Karpas-422 (cell line): Measurements from ENCODE around the gene NECAB3. TPM values are rescaled to one million over a fixed set of nuclear protein-coding genes. Genes with fewer than 3 reads are reported as not detected.

Experiments used
- DNase-seq: peaks from one replicate; pipeline ENCODE4 v3.0.0-alpha.2; 2015
- H2AFZ ChIP-seq: fragments of 200-600 bp; sonication (generic); 2 replicates; pipeline ENCODE4 v1.6.1; 2014; ENCODE audit warnings: antibody characterized with exemption, low read length, mixed read lengths
- H3K27ac ChIP-seq: fragments of 200-600 bp; sonication (generic); 2 replicates; pipeline ENCODE4 v1.5.1; 2014; ENCODE audit warnings: mild to moderate bottlenecking, low read length, moderate library complexity
- H3K27me3 ChIP-seq: fragments of 200-600 bp; sonication (generic); 2 replicates; pipeline ENCODE4 v1.6.1; 2014; ENCODE audit warnings: low read length, mixed read lengths
- H3K36me3 ChIP-seq: fragments of 200-600 bp; sonication (generic); 2 replicates; pipeline ENCODE4 v1.6.1; 2014; ENCODE audit warnings: low read length, mixed read lengths; ENCODE audit not compliant: insufficient read depth
- H3K4me1 ChIP-seq: fragments of 200-600 bp; sonication (generic); 2 replicates; pipeline ENCODE4 v1.6.1; 2014; ENCODE audit warnings: mild to moderate bottlenecking, low read length, mixed read lengths
- H3K4me2 ChIP-seq: fragments of 200-600 bp; sonication (generic); 2 replicates; pipeline ENCODE4 v1.6.1; 2014; ENCODE audit warnings: low read length, low read depth, mild to moderate bottlenecking; ENCODE audit not compliant: poor library complexity, severe bottlenecking
- H3K4me3 ChIP-seq: fragments of 200-600 bp; sonication (generic); 2 replicates; pipeline ENCODE4 v1.5.1; 2014; ENCODE audit warnings: mild to moderate bottlenecking, antibody characterized with exemption, low read length, mixed read lengths
- H3K79me2 ChIP-seq: fragments of 200-600 bp; sonication (generic); 2 replicates; pipeline ENCODE4 v1.6.1; 2014; ENCODE audit warnings: mild to moderate bottlenecking, low read length, mixed read lengths
- H3K9ac ChIP-seq: fragments of 200-600 bp; sonication (generic); 2 replicates; pipeline ENCODE4 v1.6.0; 2014; ENCODE audit warnings: low read length
- H3K9me2 ChIP-seq: fragments of 200-600 bp; sonication (generic), shearing (Covaris generic); replicated peaks from 2 replicates; pipeline ENCODE4 v1.6.0; 2014; ENCODE audit warnings: mild to moderate bottlenecking, low read length, moderate library complexity; ENCODE audit not compliant: insufficient read depth
- H3K9me3 ChIP-seq: fragments of 300-700, 200-600 bp; sonication (generic); 2 replicates; pipeline ENCODE4 v1.6.1; 2014; ENCODE audit warnings: low read length, mixed read lengths
- H4K20me1 ChIP-seq: fragments of 200-600 bp; sonication (generic); 2 replicates; pipeline ENCODE4 v1.6.1; 2014; ENCODE audit warnings: mild to moderate bottlenecking, antibody characterized with exemption, low read length, low read depth; ENCODE audit not compliant: insufficient read depth
- total RNA-seq: library from RNA; depleted of rRNA; stranded (reverse); fragments of >200 nt; shearing (Covaris generic); gene quantifications from 2 replicates; pipeline ENCODE4 v1.2.3, GENCODE V29; 2014; ENCODE audit warnings: low replicate concordance

Gene NECAB3
- total RNA-seq, 1 experiment from 2014 or later, result 38.2 TPM

- no peak overlapping the region for H3K27ac ChIP-seq
- no peaks in the 10 kb centered on the region for H3K9me3 ChIP-seq
- no peak overlapping the region for H3K9ac ChIP-seq
- peaks cover 14% of the 10 kb centered on the region for H3K4me1 ChIP-seq
- no peaks in the 10 kb centered on the region for H3K9me2 ChIP-seq
- H3K4me2 ChIP-seq, result no peak overlapping the region
- no peak overlapping the region for H3K4me3 ChIP-seq
- no peaks in the 10 kb centered on the region for H4K20me1 ChIP-seq
- no peaks in the 10 kb centered on the region for H3K27me3 ChIP-seq
- no peak for DNase-seq
- no peaks in the 10 kb centered on the region for H3K79me2 ChIP-seq
- no peaks in the 10 kb centered on the region for H3K36me3 ChIP-seq
- no peak overlapping the region for H2AFZ ChIP-seq
Observed at GRCh38 chr20:33710681-33711445, 36.6 kb upstream of the NECAB3 start.

- DNase-seq, result no peak
- Histone ChIP-seq H3K36me3 (no peaks in the 10 kb centered on the region), H2AFZ (no peak overlapping the region), H4K20me1 (no peaks in the 10 kb centered on the region), H3K4me1 (peaks cover 21% of the 10 kb centered on the region), H3K9ac (no peak overlapping the region), H3K9me3 (no peaks in the 10 kb centered on the region), H3K4me3 (no peak overlapping the region), H3K79me2 (no peaks in the 10 kb centered on the region), H3K9me2 (no peaks in the 10 kb centered on the region), H3K27ac (no peak overlapping the region), H3K27me3 (no peaks in the 10 kb centered on the region), H3K4me2 (no peak overlapping the region)
Observed at GRCh38 chr20:33709905-33710541, 35.8 kb upstream of the NECAB3 start.

- H2AFZ ChIP-seq, result no peak overlapping the region
- no peaks in the 10 kb centered on the region for H4K20me1 ChIP-seq
- DNase-seq, result no peak
- H3K9ac ChIP-seq, result no peak overlapping the region
- no peak overlapping the region for H3K4me3 ChIP-seq
- no peaks in the 10 kb centered on the region for H3K79me2 ChIP-seq
- no peaks in the 10 kb centered on the region for H3K36me3 ChIP-seq
- H3K27me3 ChIP-seq, result no peaks in the 10 kb centered on the region
- H3K9me2 ChIP-seq, result no peaks in the 10 kb centered on the region
- no peak overlapping the region for H3K4me2 ChIP-seq
- H3K27ac ChIP-seq, result no peak overlapping the region
- peaks cover 21% of the 10 kb centered on the region for H3K4me1 ChIP-seq
- H3K9me3 ChIP-seq, result no peaks in the 10 kb centered on the region
Observed at GRCh38 chr20:33709398-33709797, 35.2 kb upstream of the NECAB3 start.

- no peaks in the 10 kb centered on the region for H3K27me3 ChIP-seq
- no peaks in the 10 kb centered on the region for H3K9me3 ChIP-seq
- H4K20me1 ChIP-seq, result no peaks in the 10 kb centered on the region
- H3K4me1 ChIP-seq, result peaks cover 21% of the 10 kb centered on the region
- no peak overlapping the region for H3K4me3 ChIP-seq
- H3K79me2 ChIP-seq, result no peaks in the 10 kb centered on the region
- no peak overlapping the region for H2AFZ ChIP-seq
- no peak overlapping the region for H3K27ac ChIP-seq
- no peaks in the 10 kb centered on the region for H3K9me2 ChIP-seq
- DNase-seq, result no peak
- H3K4me2 ChIP-seq, result no peak overlapping the region
- H3K9ac ChIP-seq, result no peak overlapping the region
- H3K36me3 ChIP-seq, result no peaks in the 10 kb centered on the region
Observed at GRCh38 chr20:33707668-33708067, 33.4 kb upstream of the NECAB3 start.

GRCh38 chr20:33704197-33704924, 30.1 kb upstream of the NECAB3 start:
- Histone ChIP-seq H3K27me3 (no peaks in the 10 kb centered on the region), H4K20me1 (no peaks in the 10 kb centered on the region), H3K27ac (no peak overlapping the region), H3K36me3 (no peaks in the 10 kb centered on the region), H3K4me3 (no peak overlapping the region), H3K4me2 (no peak overlapping the region), H2AFZ (no peak overlapping the region), H3K4me1 (peaks cover 16% of the 10 kb centered on the region), H3K9ac (no peak overlapping the region), H3K9me2 (no peaks in the 10 kb centered on the region), H3K79me2 (no peaks in the 10 kb centered on the region), H3K9me3 (no peaks in the 10 kb centered on the region)
- DNase-seq, result no peak

- DNase-seq, result no peak
- Histone ChIP-seq H3K9me3 (no peaks in the 10 kb centered on the region), H3K36me3 (no peaks in the 10 kb centered on the region), H3K4me3 (no peak overlapping the region), H3K9ac (no peak overlapping the region), H3K79me2 (no peaks in the 10 kb centered on the region), H4K20me1 (no peaks in the 10 kb centered on the region), H3K9me2 (no peaks in the 10 kb centered on the region), H3K4me1 (peaks cover 14% of the 10 kb centered on the region), H3K27me3 (no peaks in the 10 kb centered on the region), H3K27ac (no peak overlapping the region), H3K4me2 (no peak overlapping the region), H2AFZ (no peak overlapping the region)
Observed at GRCh38 chr20:33703498-33704137, 29.4 kb upstream of the NECAB3 start.

- H3K4me2 ChIP-seq, result no peak overlapping the region
- H3K4me3 ChIP-seq, result no peak overlapping the region
- H3K9me3 ChIP-seq, result no peaks in the 10 kb centered on the region
- H2AFZ ChIP-seq, result no peak overlapping the region
- no peak overlapping the region for H3K9ac ChIP-seq
- no peak for DNase-seq
- no peaks in the 10 kb centered on the region for H3K9me2 ChIP-seq
- no peaks in the 10 kb centered on the region for H3K36me3 ChIP-seq
- H3K4me1 ChIP-seq, result peaks cover 14% of the 10 kb centered on the region
- no peak overlapping the region for H3K27ac ChIP-seq
- H3K79me2 ChIP-seq, result no peaks in the 10 kb centered on the region
- H3K27me3 ChIP-seq, result no peaks in the 10 kb centered on the region
- H4K20me1 ChIP-seq, result no peaks in the 10 kb centered on the region
Observed at GRCh38 chr20:33702861-33703260, 28.6 kb upstream of the NECAB3 start.
